ENCODE data around the gene LY6G6F. TPM values are rescaled to one million over a fixed set of nuclear protein-coding genes. Genes with fewer than 3 reads are reported as not detected.

LY6G6F gene
- total and polyA plus RNA-seq, 2 of the 13 experiments (the other 11 are each of a cell fraction or from before 2014, with no cell fraction given) = not detected

DNA sequence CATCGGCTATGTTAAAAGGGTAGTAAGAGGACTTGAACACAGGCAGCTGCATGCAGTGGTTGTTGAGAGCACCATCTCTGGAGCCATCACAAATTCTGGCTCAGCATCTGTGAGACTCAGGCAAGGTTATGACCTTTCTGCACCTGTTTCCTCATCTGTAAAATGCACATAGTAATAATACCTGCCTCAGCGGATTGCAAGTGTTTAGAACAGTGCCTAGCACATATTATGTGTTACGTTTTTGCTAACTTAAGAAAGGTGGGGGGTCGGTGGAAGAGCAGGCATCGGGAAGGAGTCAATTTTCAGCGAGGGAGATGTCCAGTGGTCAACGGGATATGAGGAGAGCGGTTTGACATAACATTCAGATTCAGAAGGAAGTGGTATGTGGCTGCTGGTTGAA, 28.7 kb upstream of the LY6G6F start:
- POLR2A ChIA-PET = interaction anchor here (1.0 to 1.5 kb wide), 2 partner anchors 25 to 268 kb away, joined by 3 read pairs; partner anchors contain the start of genes ABHD16A and CFB
- Histone ChIP-seq H3K79me2 (ENCODE audit: insufficient read depth, low read length) (no peaks in the 10 kb centered on the region), H3K4me2 (ENCODE audit: low read depth, low read length) (no peak overlapping the region), H3K27ac (ENCODE audit: extremely low read length, insufficient read depth, low read length) (no peak overlapping the region), H4K20me1 (ENCODE audit: insufficient read depth, low read length) (no peaks in the 10 kb centered on the region), H3K36me3 (replicated peaks in 1 of 2; ENCODE audit: control insufficient read depth in 1 of 2, insufficient read depth in 2 of 2, low read length in 2 of 2) (no peaks in the 10 kb centered on the region; a peak in 1 of 5 replicates), H2AFZ (ENCODE audit: low read length) (no peak overlapping the region), H3K9ac (ENCODE audit: insufficient read depth, low read depth, low read length) (no peak overlapping the region), H3K27me3 (ENCODE audit: control insufficient read depth in 1 of 2, insufficient read depth in 2 of 2, low read length in 2 of 2) (no peaks in the 10 kb centered on the region), H3K4me3 (replicated peaks in 1 of 3; ENCODE audit: insufficient read depth in 1 of 3, low read depth in 2 of 3, low read length in 3 of 3) (no peak overlapping the region), H3K9me3 (ENCODE audit: low read length) (no peaks in the 10 kb centered on the region), H3K4me1 (ENCODE audit: insufficient read depth, low read length) (peaks cover 22% of the 10 kb centered on the region)
- CTCF ChIA-PET (ENCODE audit: low intra/inter-chr PET ratio, low total read pairs) = no interaction called here
- in situ Hi-C loops (cut with HindIII; ENCODE audit: extremely low pct_ligation_motif_present, low pct_unique_long_range_greater_than_20kb) = no loop called here
- TF ChIP-seq ZIK1 (CRISPR knock-in tag; IDR thresholded peaks at IDR 0.05; ENCODE audit: borderline replicate concordance, low read depth) (no peak), ZBTB21 (CRISPR knock-in tag; IDR thresholded peaks at IDR 0.05) (no peak), FOXO1 (CRISPR knock-in tag; IDR thresholded peaks at IDR 0.05) (no peak), ZFP41 (CRISPR knock-in tag; IDR thresholded peaks at IDR 0.05; ENCODE audit: borderline replicate concordance) (no peak), ZNF143 (CRISPR knock-in tag; IDR thresholded peaks at IDR 0.05) (no peak), ZSCAN12 (CRISPR knock-in tag; IDR thresholded peaks at IDR 0.05) (no peak), KLF16 (CRISPR knock-in tag; IDR thresholded peaks at IDR 0.05) (no peak), ZNF274 (CRISPR knock-in tag; IDR thresholded peaks at IDR 0.05) (no peak), ADNP (CRISPR knock-in tag; IDR thresholded peaks at IDR 0.05) (no peak), PRPF4 (IDR thresholded peaks at IDR 0.05; ENCODE audit: low read depth, low read length, poor library complexity, severe bottlenecking) (no peak), SSRP1 (CRISPR knock-in tag; IDR thresholded peaks at IDR 0.05) (no peak)
- TF ChIP-seq, protein P1, sequence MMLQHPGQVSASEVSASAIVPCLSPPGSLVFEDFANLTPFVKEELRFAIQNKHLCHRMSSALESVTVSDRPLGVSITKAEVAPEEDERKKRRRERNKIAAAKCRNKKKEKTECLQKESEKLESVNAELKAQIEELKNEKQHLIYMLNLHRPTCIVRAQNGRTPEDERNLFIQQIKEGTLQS (CRISPR knock-in tag; IDR thresholded peaks at IDR 0.05) = no peak
- TF ChIP-seq, protein P2, sequence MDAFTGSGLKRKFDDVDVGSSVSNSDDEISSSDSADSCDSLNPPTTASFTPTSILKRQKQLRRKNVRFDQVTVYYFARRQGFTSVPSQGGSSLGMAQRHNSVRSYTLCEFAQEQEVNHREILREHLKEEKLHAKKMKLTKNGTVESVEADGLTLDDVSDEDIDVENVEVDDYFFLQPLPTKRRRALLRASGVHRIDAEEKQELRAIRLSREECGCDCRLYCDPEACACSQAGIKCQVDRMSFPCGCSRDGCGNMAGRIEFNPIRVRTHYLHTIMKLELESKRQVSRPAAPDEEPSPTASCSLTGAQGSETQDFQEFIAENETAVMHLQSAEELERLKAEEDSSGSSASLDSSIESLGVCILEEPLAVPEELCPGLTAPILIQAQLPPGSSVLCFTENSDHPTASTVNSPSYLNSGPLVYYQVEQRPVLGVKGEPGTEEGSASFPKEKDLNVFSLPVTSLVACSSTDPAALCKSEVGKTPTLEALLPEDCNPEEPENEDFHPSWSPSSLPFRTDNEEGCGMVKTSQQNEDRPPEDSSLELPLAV (CRISPR knock-in tag; conservative IDR thresholded peaks at IDR 0.05; ENCODE audit: low read depth) = no peak
- WGBS (ENCODE audit: low lambda C conversion rate) = 37% methylated on average over 8 of the region's 8 CpGs
- no peak for ATAC-seq
- no peak for DNase-seq (ENCODE audit: low spot score)
- FAIRE-seq = no peak
- BruUV-seq (replicated peaks) = no TSS peak
- intact Hi-C loops (cut with micrococcal nuclease; ENCODE audit: unreplicated experiment) = no loop called here
